NCI-H1436 treated with DMSO at 0.1 percent for 48 hours (cell line): ENCODE results near the gene PHACTR4.
"Not testable (repeated sequence)": the region's sequence is repeated elsewhere in the genome, so short reads cannot be mapped to it uniquely, and the experiment has no call there.

Experiments
- DNase-seq: peaks from one replicate; lab custom pipeline; 2025; lab: John Stamatoyannopoulos, UW

Gene PHACTR4

GRCh38 chr1:28503117-28503516 lies 133.6 kb downstream of the PHACTR4 start:
- DNase-seq, result no peak

GRCh38 chr1:28505406-28506187 lies 136.1 kb downstream of the PHACTR4 start, which contains the start of gene RCC1:
TSS of gene RCC1 (plus strand) at chr1:28506043. CDS start at chr1:28529867, 23,824 bp downstream.
- peak; percentile 92 for DNase-seq

- DNase-seq, result no peak
These were observed 137.3 kb downstream of the PHACTR4 start for GRCh38 chr1:28506907-28507246.

GRCh38 chr1:28507247-28507645 lies 137.7 kb downstream of the PHACTR4 start:
- no peak for DNase-seq

- no peak for DNase-seq
These were observed 138.3 kb downstream of the PHACTR4 start for GRCh38 chr1:28507646-28508434.

- no peak for DNase-seq
These were observed 138.9 kb downstream of the PHACTR4 start for GRCh38 chr1:28508435-28508754.

GRCh38 chr1:28509705-28510272 lies 140.2 kb downstream of the PHACTR4 start:
- DNase-seq, result no peak

GRCh38 chr1:28510273-28510969 lies 140.9 kb downstream of the PHACTR4 start:
- no peak for DNase-seq

- DNase-seq, result no peak
These were observed 141.5 kb downstream of the PHACTR4 start for GRCh38 chr1:28510970-28511440.

- no peak for DNase-seq
These were observed 142.6 kb downstream of the PHACTR4 start for GRCh38 chr1:28512058-28512611.

GRCh38 chr1:28514445-28514933 lies 144.9 kb downstream of the PHACTR4 start:
- not testable (repeated sequence) for DNase-seq

- no peak for DNase-seq
These were observed 147.0 kb downstream of the PHACTR4 start for GRCh38 chr1:28516518-28516956.

GRCh38 chr1:28517649-28517999 lies 148.1 kb downstream of the PHACTR4 start:
- DNase-seq, result no peak

- DNase-seq, result peak; percentile 37
These were observed 148.6 kb downstream of the PHACTR4 start for GRCh38 chr1:28518000-28518744.

GRCh38 chr1:28518745-28519341 lies 149.3 kb downstream of the PHACTR4 start:
- DNase-seq, result no peak

- DNase-seq, result no peak
These were observed 150.6 kb downstream of the PHACTR4 start for GRCh38 chr1:28519946-28520725.

- DNase-seq, result not testable (repeated sequence)
These were observed 151.3 kb downstream of the PHACTR4 start for GRCh38 chr1:28520796-28521195.

- DNase-seq, result no peak
These were observed 152.1 kb downstream of the PHACTR4 start for GRCh38 chr1:28521502-28522164.

- not testable (repeated sequence) for DNase-seq
These were observed 153.0 kb downstream of the PHACTR4 start for GRCh38 chr1:28522537-28522936.
